Liver (tissue), 3 donors: ENCODE data around the gene C14orf119.

Experiments used
- CTCF ChIP-seq: fragments of 150-350 bp; IDR thresholded peaks from 2 replicates; pipeline ENCODE4 v1.5.1; 2017; ENCODE audit warnings: improper control_type of control experiment, low read depth, low read length; ENCODE audit not compliant: missing input control
- FOXA1 ChIP-seq: IDR thresholded peaks from 2 replicates; pipeline ENCODE4 v1.6.1; 2016; ENCODE audit warnings: antibody characterized with exemption
- GABPA ChIP-seq, 2 donors: IDR thresholded peaks in 1 of 2; conservative IDR thresholded peaks in 1 of 2; 2 replicates each; pipeline ENCODE4 v1.6.1; 2016; ENCODE audit warnings: antibody characterized with exemption in 2 of 2, mild to moderate bottlenecking in 1 of 2, moderate library complexity in 1 of 2
- JUND ChIP-seq, 2 donors: IDR thresholded peaks; 2 replicates each; pipeline ENCODE4 v1.6.1; 2016; ENCODE audit warnings: antibody characterized with exemption in 2 of 2
- MAX ChIP-seq: IDR thresholded peaks from 2 replicates; pipeline ENCODE4 v1.6.1; 2016; ENCODE audit warnings: antibody characterized with exemption
- SP1 ChIP-seq: IDR thresholded peaks from 2 replicates; pipeline ENCODE4 v1.6.1; 2018; ENCODE audit warnings: antibody characterized with exemption, mild to moderate bottlenecking
- TAF1 ChIP-seq: conservative IDR thresholded peaks from 2 replicates; pipeline ENCODE4 v1.6.1; 2016; ENCODE audit warnings: antibody characterized with exemption, mild to moderate bottlenecking
- YY1 ChIP-seq: IDR thresholded peaks from 2 replicates; pipeline ENCODE4 v1.6.1; 2016; ENCODE audit warnings: antibody characterized with exemption, mild to moderate bottlenecking
- donor health status: healthy.
- donor health status: healthy.

- no peak for TF ChIP-seq CTCF
- TF ChIP-seq JUND (IDR thresholded peaks at IDR 0.05): no peak
- no peak for TF ChIP-seq FOXA1
- TF ChIP-seq TAF1: no peak
- no peak for TF ChIP-seq SP1
- TF ChIP-seq YY1: no peak
- TF ChIP-seq MAX: no peak
- TF ChIP-seq GABPA (IDR thresholded peaks at IDR 0.05 in 1 of 2, conservative IDR thresholded peaks at IDR 0.05 in 1 of 2): no peak
Observed at GRCh38 chr14:23067847-23068788, 27.2 kb upstream of the C14orf119 start.
